ENCODE measurements around the gene DBX2. TPM values are rescaled to one million over a fixed set of nuclear protein-coding genes. Genes with fewer than 3 reads are reported as not detected.
A peak's percentile ranks its signal among the peaks of the same experiment; 100 is the strongest.

Gene DBX2
- total and polyA plus RNA-seq, 12 donors: 0.07 to 0.15 (median 0.10) TPM; not detected in 6

DNA sequence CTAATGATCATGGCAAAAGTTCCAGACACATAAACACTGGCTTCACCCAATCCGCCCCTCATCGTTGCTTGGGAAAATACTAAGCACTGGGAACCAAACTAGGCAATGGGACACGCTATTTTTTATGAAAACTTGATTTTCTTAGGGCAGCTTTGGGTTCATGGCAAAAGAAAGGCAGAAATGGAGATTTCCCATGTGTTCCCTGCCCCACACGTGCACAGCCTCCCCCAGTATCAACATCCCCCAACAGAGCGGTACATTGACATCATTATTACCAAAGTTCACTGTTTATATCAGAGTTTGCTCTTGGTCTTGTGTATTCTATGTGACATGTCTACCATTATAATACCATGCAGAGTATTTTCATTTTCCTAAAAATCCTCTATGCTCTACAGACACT lies 71.0 kb downstream of the DBX2 start:
- ATAC-seq (no peak), DNase-seq (no peak)
- Histone ChIP-seq H3K27ac (no peak overlapping the region), H3K36me3 (no peaks in the 10 kb centered on the region), H3K4me1 (no peaks in the 10 kb centered on the region), H3K9me3 (no peaks in the 10 kb centered on the region), H3K27me3 (peaks cover 0 to under 1% (median 0%) of the 10 kb centered on the region in 7 donors), H3K4me3 (no peak overlapping the region)
- intact Hi-C loops (cut with DNase I): loop anchor here in 3 of 10 donors (10.0 kb wide), 2 partner anchors 135 to 145 kb away; no protein-coding TSS in a partner anchor
- TF ChIP-seq, protein P1, sequence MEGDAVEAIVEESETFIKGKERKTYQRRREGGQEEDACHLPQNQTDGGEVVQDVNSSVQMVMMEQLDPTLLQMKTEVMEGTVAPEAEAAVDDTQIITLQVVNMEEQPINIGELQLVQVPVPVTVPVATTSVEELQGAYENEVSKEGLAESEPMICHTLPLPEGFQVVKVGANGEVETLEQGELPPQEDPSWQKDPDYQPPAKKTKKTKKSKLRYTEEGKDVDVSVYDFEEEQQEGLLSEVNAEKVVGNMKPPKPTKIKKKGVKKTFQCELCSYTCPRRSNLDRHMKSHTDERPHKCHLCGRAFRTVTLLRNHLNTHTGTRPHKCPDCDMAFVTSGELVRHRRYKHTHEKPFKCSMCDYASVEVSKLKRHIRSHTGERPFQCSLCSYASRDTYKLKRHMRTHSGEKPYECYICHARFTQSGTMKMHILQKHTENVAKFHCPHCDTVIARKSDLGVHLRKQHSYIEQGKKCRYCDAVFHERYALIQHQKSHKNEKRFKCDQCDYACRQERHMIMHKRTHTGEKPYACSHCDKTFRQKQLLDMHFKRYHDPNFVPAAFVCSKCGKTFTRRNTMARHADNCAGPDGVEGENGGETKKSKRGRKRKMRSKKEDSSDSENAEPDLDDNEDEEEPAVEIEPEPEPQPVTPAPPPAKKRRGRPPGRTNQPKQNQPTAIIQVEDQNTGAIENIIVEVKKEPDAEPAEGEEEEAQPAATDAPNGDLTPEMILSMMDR (IDR thresholded peaks at IDR 0.05): no peak
- 78 to 81% methylated on average over 5 of the region's 5 CpGs for WGBS, 2 donors

DNA sequence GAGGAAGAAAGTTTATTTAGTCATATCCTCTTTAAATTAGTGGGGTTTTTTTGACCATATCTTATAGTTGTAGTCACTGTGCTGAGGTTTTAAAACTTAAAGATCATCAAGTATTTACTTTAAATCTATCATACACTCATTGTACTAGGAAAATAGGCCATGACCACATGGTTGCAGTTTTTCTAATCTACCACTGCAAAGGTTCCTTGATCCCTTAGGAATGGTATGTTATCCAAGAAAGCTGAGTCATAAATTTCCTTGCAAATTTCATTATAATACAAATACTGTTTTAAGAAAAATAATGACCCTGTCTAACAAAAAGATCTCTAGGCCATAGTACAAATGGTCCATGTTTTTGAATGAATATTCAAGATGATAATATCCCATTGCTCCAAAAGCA lies 74.7 kb downstream of the DBX2 start:
- Histone ChIP-seq H3K27ac (no peak overlapping the region), H3K9me3 (no peaks in the 10 kb centered on the region), H3K36me3 (no peaks in the 10 kb centered on the region), H3K4me1 (no peaks in the 10 kb centered on the region), H3K4me3 (no peak overlapping the region), H3K27me3 (no peaks in the 10 kb centered on the region)
- TF ChIP-seq, protein P1 (IDR thresholded peaks at IDR 0.05): no peak
- DNase-seq (no peak), ATAC-seq (no peak)
- intact Hi-C loops (cut with DNase I): loop anchor here in 3 of 10 donors (10.0 kb wide), 2 partner anchors 139 to 149 kb away; no protein-coding TSS in a partner anchor

DNA sequence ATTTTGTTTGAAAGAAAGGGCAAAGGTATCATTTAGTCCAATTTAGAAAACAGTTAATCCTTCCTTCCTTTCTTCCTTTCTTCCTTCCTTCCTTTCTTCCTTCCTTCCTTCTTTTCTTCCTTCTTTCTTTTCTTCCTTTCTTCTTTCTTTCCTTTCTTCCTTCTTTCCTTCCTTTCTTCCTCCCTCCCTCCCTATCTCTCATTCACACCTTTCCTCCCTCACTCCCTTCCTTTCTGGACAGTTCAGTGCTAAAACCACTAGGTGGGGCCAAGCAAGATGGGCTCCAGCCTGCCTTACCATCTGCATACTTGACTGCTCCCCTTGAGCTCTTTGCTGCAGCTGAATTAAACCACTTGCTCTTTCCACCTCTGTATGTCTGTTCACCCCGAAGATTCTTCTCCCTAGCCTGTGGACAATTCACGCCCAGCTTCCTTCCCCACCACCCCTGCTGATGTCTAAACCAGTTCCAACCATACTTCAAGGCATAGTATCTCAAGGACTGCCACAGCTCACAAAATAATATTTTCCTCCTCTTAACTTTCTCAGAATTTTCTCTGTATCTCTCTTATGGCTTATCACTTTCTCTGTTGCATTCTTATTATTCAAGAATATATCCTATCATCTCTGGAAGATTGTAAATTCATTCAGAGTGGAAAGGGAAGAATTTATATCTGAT lies 78.0 kb downstream of the DBX2 start:
- DNase-seq: no peak
- no peak overlapping the region for H3K4me3 ChIP-seq
- intact Hi-C loops (cut with DNase I): loop anchor here in 3 of 10 donors (10.0 kb wide), 2 partner anchors 142 to 152 kb away; no protein-coding TSS in a partner anchor
- no peak for ATAC-seq
- H3K9me3 ChIP-seq: no peaks in the 10 kb centered on the region
- WGBS, 2 donors: 18 to 21% methylated on average over 2 of the region's 2 CpGs
- no peaks in the 10 kb centered on the region for H3K36me3 ChIP-seq
- no peaks in the 10 kb centered on the region for H3K27me3 ChIP-seq
- TF ChIP-seq, protein P1 (IDR thresholded peaks at IDR 0.05): peak in 6 of 9 donors; percentile 12 to 41 (median 23)
- no peaks in the 10 kb centered on the region for H3K4me1 ChIP-seq
- H3K27ac ChIP-seq: no peak overlapping the region

DNA sequence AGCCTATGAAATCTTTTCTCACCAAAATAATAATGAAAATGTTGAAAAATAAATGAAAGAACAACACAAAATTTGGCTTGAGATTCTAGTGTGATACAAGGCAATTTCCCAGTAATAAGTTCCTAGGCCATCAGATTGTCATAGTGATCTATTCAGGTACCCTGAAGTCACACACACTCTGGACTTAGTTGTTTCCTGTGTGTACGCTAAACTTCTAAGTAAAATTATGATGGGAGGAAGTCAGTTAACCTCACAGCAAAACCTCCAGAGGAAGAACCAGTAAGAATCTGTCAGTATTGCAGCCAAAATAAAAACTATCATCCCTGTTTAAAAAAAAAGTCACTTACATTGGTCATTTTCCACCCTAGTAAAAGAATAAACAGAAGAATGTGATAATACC lies 81.9 kb downstream of the DBX2 start:
- WGBS, 2 donors: 55 to 66% methylated on average over 1 of the region's 1 CpG
- H3K4me3 ChIP-seq: no peak overlapping the region
- ATAC-seq: no peak

More for the DNA sequence above, 81.9 kb downstream of the DBX2 start:
- Histone ChIP-seq H3K27ac (no peak overlapping the region), H3K36me3 (no peaks in the 10 kb centered on the region), H3K27me3 (no peaks in the 10 kb centered on the region), H3K9me3 (peaks cover 0 to 25% (median 7%) of the 10 kb centered on the region in 11 donors), H3K4me1 (no peaks in the 10 kb centered on the region)
- intact Hi-C loops (cut with DNase I): no loop called here
- TF ChIP-seq, protein P1 (IDR thresholded peaks at IDR 0.05): no peak
- no peak for DNase-seq

Other genes with a start within 250 kb of the DBX2 start
- 1 to 10 TPM in 1 of 10 donors, under 1 TPM in 7, not detected in 2; 0.25 to 2.8 (median 0.60) TPM for gene NELL2, start 174.8 kb downstream of the DBX2 start, total RNA-seq
- under 1 TPM in 1 of 2 donors, not detected in 1; 0.06 TPM for gene NELL2, start 174.8 kb downstream of the DBX2 start, polyA plus RNA-seq
- gene ANO6, start 165.0 kb upstream of the DBX2 start, total RNA-seq: 10 to 100 TPM; 35.8 to 52.2 (median 41.9) TPM
- 10 to 100 TPM in 1 of 2 donors, 1 to 10 TPM in 1; 8.9 to 12.7 TPM for gene ANO6, start 165.0 kb upstream of the DBX2 start, polyA plus RNA-seq

Measured in heart right ventricle (tissue), 16 donors.